T-helper 1 cell treated with Interleukin-12 subunit alpha and Interleukin-12 subunit beta and Interleukin-4 antibody, amounts not matched to agents 30 μg/mL and 1 μg/mL, for 36 hours (primary cell): ENCODE results near the gene MEF2D.
A peak's percentile ranks its signal among the peaks of the same experiment; 100 is the strongest.

Experiments
- H3K27ac Mint-ChIP-seq: one replicate; pipeline ENCODE4 v1.8.0; 2021; ENCODE audit warnings: mild to moderate bottlenecking, mixed read lengths
- H3K27me3 Mint-ChIP-seq: one replicate; pipeline ENCODE4 v1.8.0; 2021; ENCODE audit warnings: low read depth, mixed read lengths
- H3K36me3 Mint-ChIP-seq: one replicate; pipeline ENCODE4 v1.8.0; 2021; ENCODE audit warnings: low read depth, mixed read lengths
- H3K4me1 Mint-ChIP-seq: one replicate; pipeline ENCODE4 v1.8.0; 2021; ENCODE audit warnings: low read depth, mixed read lengths
- H3K4me3 Mint-ChIP-seq: one replicate; pipeline ENCODE4 v1.8.0; 2021; ENCODE audit warnings: mild to moderate bottlenecking, moderate library complexity, mixed read lengths
- H3K9me3 Mint-ChIP-seq: one replicate; pipeline ENCODE4 v1.8.0; 2021; ENCODE audit warnings: mixed read lengths

Gene MEF2D

DNA sequence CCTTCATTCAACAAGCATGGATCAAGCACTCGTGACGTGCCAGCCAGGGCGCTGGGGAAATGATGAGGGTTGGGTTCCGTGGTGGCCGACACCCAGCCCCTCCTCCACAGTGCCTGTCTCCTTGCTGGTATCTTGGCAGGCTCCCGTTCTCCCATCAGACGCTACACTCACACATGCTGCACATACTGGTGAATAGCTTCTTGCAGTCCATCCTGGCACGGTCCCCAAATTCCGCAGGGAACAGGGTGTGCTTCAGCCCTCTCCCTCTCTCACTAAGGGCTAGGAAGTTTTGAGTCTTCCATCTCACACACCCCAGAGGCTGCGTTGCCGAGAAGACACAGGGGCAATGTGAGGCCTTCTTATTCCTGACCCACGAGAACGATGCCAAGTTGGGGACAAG lies 10.1 kb upstream of the MEF2D start:
- H3K4me1 Mint-ChIP-seq = peaks cover 35% of the 10 kb centered on the region
- no peaks in the 10 kb centered on the region for H3K36me3 Mint-ChIP-seq
- no peaks in the 10 kb centered on the region for H3K9me3 Mint-ChIP-seq
- H3K27ac Mint-ChIP-seq = no peak overlapping the region
- H3K27me3 Mint-ChIP-seq = peaks cover 3% of the 10 kb centered on the region
- no peak overlapping the region for H3K4me3 Mint-ChIP-seq

DNA sequence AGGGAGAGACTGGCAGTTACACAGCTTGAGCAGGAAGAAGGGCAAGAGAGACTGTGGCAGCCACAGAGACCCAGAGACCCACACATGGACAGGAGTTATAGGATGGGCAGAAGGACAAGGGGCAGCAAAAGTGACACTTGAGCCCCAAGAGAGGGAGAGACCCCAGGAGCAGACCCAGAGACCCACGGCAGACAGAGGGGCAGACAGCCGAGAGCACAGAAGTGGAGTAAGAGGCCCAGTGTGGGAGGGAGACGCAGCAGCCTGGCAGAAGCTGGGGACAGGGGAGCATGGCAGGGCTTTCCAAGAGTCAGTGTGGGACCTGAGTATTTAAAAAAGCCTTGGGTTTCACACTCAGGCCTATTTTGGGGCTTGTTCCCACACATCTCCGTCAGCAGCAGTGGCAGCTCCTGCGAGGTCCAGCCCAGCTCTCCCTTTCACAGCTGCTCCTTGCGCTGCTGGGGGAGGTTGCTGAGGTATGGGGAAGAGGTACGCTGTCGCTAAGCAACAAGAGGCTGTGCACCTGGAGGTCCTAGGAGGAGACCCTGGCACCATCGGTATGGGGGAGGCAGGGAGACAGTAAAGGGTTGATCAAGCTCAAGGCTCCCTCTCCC lies 9.0 kb upstream of the MEF2D start:
- Mint-ChIP-seq H3K4me3 (no peak overlapping the region), H3K36me3 (no peaks in the 10 kb centered on the region), H3K27ac (no peak overlapping the region), H3K4me1 (peaks cover 44% of the 10 kb centered on the region), H3K9me3 (no peaks in the 10 kb centered on the region), H3K27me3 (peaks cover 3% of the 10 kb centered on the region)

DNA sequence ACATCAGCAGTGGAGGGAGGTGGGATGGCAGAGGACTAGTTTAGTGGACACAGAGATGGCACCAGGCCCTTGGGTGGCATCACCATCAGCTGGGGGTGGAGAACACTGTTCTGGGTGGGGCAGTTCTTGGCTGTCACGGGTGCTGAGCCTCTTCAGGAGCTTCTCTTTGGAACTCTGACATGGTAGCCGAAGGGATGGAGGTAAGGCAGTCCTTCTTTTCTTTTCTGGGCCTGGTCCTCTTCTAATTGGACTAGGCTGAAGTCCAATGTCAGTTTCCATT lies 8.3 kb upstream of the MEF2D start:
- H3K9me3 Mint-ChIP-seq = no peaks in the 10 kb centered on the region
- H3K36me3 Mint-ChIP-seq = no peaks in the 10 kb centered on the region
- H3K27me3 Mint-ChIP-seq = peaks cover 3% of the 10 kb centered on the region
- H3K4me1 Mint-ChIP-seq = peaks cover 50% of the 10 kb centered on the region
- H3K4me3 Mint-ChIP-seq = no peak overlapping the region
- H3K27ac Mint-ChIP-seq = peak overlapping the region; percentile 83

DNA sequence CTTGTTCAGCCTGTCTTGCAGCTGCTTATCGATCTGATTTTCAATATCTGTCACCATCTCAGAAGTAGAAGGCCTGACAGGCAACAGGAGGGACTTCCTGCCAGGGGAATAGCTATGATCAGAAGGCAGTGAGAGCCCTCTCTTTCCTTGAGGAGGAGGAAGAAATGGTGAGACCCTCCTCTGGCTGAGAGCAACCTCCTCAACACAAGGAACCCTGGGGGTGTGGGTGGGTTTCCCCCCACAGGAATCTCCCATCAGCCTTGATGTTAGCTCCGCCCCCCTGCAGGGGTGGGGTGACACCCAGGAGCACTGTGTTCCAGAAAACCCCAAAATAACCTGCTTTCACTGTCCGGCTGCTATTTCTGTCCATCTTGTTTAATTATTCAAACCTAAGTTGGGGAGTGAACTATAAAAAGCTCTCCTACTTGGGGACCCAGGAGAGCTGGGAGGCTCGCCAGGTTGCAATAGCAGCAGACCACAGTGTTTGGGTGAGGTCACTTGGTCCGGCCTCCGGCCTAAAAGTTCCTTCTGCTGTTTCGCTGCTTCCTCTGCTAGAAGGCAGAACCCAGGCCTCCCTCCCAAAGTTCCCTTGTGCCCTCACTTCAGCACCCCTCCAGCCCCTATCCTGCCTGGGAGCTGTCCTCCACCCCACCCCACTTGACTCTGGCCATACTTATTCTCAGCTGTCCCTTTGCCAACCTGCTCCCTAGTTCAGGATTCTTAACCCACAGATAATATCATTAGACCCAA lies 7.8 kb upstream of the MEF2D start:
- Mint-ChIP-seq H3K27me3 (peaks cover 3% of the 10 kb centered on the region), H3K36me3 (peaks cover under 1% of the 10 kb centered on the region), H3K27ac (peak overlapping the region; percentile 83)

DNA sequence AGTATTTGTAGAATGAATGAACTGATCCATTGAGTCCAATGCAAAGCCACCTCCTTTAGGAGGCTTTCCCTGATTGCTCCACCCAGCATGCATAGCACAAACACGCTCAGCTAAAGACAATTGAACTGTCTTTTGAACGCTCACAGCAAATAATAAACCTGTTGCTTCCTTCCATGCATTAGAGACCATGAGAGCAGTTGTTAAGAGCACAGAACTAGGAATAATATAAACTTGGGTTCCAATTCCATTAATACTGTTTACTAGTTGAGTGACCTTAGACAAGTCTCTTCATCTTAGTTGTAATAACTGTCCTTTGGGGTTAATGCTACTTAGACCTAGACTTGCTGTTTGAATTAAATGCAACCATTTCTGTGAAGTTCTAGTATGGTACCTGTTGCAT lies 5.9 kb upstream of the MEF2D start:
- peaks cover 3% of the 10 kb centered on the region for H3K27me3 Mint-ChIP-seq
- peak overlapping the region; percentile 96 for H3K27ac Mint-ChIP-seq
- no peaks in the 10 kb centered on the region for H3K9me3 Mint-ChIP-seq
- H3K4me3 Mint-ChIP-seq = no peak overlapping the region
- H3K36me3 Mint-ChIP-seq = peaks cover 2% of the 10 kb centered on the region
- H3K4me1 Mint-ChIP-seq = peaks cover 66% of the 10 kb centered on the region

More for the DNA sequence above, 7.8 kb upstream of the MEF2D start:
- H3K4me3 Mint-ChIP-seq = peak overlapping the region; percentile 62
- H3K9me3 Mint-ChIP-seq = no peaks in the 10 kb centered on the region
- peaks cover 54% of the 10 kb centered on the region for H3K4me1 Mint-ChIP-seq

DNA sequence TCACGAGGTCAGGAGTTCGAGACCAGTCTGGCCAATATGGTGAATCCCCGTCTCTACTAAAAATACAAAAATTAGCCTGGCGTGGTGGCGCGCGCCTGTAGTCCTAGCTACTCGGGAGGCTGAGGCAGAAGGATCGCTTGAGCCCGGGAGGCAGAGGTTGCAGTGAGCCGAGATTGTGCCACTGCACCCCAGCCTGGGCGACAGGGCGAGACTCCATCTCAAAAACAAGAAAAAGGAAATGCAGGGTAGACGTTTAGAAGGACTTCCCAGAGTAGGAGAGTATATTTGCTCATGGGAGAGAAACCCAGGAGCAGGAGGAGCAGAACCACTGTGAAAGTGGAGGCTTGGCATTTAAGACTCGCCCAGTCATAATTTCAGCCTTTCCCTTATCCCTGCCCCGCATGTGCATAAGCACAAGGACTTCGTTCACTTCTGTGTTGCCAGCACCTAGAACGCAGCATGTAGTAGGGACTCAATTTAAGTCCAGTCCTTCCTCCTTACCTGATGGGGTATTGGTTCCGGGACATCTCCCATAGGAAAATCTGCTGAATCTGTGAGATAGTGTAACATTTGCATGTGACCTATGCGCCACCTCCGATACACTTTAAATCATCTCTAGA lies 5.2 kb upstream of the MEF2D start:
- Mint-ChIP-seq H3K4me1 (peaks cover 67% of the 10 kb centered on the region), H3K27ac (peak overlapping the region; percentile 96), H3K36me3 (peaks cover 2% of the 10 kb centered on the region), H3K9me3 (no peaks in the 10 kb centered on the region), H3K27me3 (peaks cover 3% of the 10 kb centered on the region), H3K4me3 (peak overlapping the region; percentile 76)

DNA sequence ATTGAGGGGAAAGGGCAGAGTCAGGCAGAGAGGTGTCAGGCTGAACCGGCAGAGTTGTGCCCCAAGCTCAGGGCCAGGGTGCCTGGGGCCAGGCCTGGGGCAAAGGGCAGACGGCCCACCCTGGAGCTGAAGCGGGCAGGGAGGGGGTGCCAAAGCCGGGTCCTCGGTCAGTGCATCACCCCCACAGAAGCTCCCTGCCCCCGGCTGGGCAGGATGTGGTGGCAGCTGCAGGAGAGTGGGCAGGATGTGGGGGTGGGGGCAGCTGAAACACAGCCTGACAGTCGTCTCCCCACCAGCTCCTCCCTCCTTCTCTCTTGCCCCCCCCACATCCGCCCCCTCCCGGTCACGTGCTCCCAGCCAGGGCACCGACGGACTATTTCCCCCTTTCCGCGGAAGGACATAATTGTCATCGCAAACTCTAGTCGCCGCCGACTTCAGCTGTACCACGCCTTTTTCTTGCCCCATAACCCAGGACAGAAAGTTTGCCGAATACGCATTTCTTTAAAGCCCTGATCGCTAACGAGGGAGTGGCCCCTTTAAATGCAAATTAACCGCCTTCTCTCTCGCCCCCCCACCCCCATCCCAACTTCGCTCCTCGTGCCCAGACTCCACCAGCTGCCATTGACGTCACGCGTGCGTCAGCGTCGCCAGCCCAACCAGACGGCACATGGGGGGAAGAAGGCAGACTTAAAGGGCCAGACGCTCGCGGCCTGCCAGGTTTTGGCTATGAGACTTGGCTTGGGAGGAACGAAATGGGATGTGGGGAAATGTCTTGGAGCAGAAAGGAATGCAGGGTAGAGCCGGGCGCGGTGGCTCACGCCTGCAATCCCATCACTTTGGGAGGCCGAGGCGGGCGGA lies 4.5 kb upstream of the MEF2D start:
- Mint-ChIP-seq H3K4me3 (peak overlapping the region; percentile 79), H3K27me3 (peaks cover 2% of the 10 kb centered on the region), H3K27ac (peak overlapping the region; percentile 96)

DNA sequence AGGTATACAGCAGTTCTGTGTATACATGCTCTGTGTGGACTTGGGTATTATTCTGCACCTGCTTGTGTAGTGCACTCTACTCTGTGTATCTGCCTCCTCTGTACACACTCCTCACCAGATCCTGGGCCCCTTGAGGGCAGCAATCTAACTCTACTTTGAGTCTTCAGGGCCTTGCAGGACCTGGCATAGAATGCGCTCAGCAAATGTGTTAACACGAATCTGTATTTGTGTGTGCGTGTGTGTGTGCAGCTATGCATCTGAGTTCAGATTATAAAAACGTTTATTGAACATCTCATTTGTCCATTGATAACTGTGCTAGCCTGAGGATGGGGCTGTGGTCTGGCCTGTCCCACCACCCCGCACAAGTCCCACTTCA lies 3.9 kb upstream of the MEF2D start:
- Mint-ChIP-seq H3K4me3 (peak overlapping the region; percentile 79), H3K27me3 (no peaks in the 10 kb centered on the region), H3K9me3 (no peaks in the 10 kb centered on the region), H3K4me1 (peaks cover 64% of the 10 kb centered on the region), H3K36me3 (peaks cover 2% of the 10 kb centered on the region), H3K27ac (peak overlapping the region; percentile 96)

More for the DNA sequence above, 4.5 kb upstream of the MEF2D start:
- peaks cover 2% of the 10 kb centered on the region for H3K36me3 Mint-ChIP-seq
- H3K4me1 Mint-ChIP-seq = peaks cover 65% of the 10 kb centered on the region
- no peaks in the 10 kb centered on the region for H3K9me3 Mint-ChIP-seq

DNA sequence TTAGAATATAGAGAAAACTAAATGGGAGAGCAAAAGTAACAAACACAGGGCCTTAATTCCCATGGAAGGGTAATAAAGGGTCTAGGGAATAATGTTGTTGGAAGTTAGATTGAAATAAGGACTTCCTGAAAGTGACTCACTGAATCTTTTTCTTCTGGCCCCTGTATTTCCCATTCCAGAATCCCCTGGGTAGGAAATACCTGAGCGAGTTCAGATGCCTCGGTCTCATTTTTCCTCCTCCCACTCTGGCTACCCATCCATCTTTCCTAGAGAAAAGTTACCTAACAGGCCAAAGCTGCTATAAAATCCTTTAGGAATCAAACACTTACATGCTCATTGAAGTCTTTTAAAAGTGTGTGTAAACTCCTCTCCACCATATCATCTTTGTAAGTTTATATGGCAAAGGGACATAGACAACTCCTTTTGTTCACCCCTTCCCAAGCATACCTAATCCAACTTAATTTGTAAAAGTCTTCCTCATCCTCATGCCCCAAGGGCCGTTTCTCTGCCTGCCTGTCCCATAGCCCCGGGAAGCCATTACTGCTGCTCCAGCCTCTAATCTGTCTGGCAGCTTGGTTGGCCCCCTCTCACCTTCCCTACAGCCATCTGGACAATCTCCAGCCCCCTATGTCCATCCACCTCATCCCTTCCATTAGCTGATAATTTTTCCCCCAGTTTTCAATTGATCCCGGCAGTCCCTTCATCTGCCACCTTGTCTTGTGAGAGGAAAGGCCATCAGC lies 3.3 kb upstream of the MEF2D start:
- Mint-ChIP-seq H3K4me1 (peaks cover 65% of the 10 kb centered on the region), H3K9me3 (no peaks in the 10 kb centered on the region), H3K4me3 (peak overlapping the region; percentile 79), H3K27ac (peak overlapping the region; percentile 96), H3K27me3 (no peaks in the 10 kb centered on the region), H3K36me3 (peaks cover 4% of the 10 kb centered on the region)

DNA sequence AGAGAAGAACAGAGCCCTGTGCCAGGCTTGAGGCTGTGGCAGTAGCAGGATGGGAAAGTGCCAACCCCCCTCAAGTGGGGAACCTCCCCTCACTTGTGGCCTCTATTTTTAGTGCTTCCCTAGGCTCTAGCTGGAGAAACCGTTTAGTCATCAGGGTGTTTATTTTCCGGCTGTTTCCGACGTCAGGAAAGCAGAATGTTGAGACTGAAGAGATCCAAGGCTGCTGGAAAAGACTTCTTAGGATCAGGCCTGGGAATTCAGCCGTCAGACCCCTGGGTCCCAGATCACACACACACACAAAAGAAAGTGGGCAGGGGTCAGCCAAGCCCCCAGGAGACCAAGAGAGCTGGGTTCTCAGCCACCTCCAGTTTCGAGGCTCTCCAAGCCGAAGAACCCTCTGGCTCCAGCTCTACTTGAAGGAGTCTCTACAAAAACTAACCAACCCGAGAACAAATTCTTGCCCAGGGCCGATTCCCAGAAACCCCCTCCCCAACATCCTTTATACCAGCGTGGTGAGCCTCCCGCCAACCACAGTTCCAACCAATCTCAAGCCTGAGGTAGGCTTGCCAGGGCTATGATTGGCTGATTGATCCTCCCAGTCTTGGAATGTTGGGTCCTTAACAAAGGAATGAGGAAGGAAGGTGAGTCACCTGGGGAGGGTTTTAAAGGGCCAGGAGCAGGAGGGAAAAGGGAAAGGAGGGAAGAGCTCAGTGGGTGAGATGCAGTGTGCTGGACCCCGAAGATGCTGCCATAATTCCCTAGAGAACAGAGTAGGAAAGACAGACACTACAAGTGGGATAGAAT lies 2.5 kb upstream of the MEF2D start:
- Mint-ChIP-seq H3K27ac (peak overlapping the region; percentile 96), H3K4me3 (peak overlapping the region; percentile 30), H3K4me1 (peaks cover 63% of the 10 kb centered on the region)

DNA sequence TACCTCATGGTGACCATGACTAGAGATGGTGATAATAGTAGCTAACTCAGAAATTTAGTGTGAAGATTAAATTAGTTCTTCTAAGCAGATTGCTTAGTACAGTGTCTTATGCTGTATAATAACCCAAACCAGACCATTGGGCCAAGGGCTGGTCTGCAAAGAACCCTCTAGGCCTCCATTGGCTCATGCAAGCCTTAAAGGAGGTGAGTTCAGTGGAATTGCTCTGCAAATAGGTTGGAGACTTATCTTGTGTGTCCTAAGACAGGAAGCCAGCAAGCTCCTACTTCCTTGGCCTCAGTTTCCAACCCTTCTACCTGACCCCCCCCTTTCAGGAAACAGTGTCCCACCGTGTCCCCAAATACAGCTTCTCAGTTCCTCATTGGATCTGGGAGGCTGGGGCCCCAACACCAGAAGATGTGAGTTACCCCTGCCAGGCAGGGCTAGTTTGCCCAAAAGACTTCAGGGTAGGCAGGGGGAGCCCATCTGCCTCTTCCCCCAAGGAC lies 1.9 kb upstream of the MEF2D start:
- Mint-ChIP-seq H3K4me1 (peaks cover 64% of the 10 kb centered on the region), H3K36me3 (peaks cover 10% of the 10 kb centered on the region), H3K27ac (peak overlapping the region; percentile 96), H3K4me3 (peak overlapping the region; percentile 73), H3K27me3 (no peaks in the 10 kb centered on the region), H3K9me3 (no peaks in the 10 kb centered on the region)

More for the DNA sequence above, 2.5 kb upstream of the MEF2D start:
- Mint-ChIP-seq H3K36me3 (peaks cover 6% of the 10 kb centered on the region), H3K27me3 (no peaks in the 10 kb centered on the region), H3K9me3 (no peaks in the 10 kb centered on the region)

DNA sequence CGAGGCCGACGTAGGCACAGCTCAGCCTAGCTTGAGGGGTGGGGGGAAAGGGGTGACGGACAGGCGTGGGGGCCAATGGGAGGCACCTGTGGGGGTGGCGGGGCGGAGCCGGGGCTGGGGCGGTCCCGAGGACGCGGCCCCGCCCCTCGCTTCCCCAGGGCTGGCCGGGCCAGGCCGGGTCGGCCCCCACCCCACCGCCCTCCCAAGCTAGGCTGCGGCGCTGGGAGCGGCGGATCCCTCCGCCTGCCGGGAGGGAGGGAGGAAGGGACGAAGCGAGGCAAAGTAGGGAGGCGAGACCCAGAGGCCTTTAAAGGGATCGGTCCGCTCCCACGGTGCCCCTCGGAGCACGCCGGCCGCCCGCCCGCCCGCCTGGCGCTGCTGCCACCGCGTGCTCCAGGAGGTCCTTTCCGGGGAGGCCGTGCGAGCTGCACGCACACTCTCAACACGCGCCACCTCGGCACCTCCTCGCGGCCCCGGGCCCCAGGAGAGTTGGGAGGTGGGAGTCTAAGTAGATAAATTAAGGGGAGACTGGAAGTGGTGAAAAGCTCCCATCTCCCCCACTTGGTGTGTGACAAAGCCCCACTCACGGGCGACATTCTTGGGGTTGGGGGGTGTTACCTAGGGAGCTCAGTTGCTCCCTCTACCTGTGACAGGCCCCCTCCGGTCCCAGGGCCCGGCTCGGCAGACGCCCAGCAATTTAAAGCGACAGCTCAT lies 375 bp upstream of the MEF2D start:
- H3K27ac Mint-ChIP-seq = peak overlapping the region; percentile 96

More for the DNA sequence above, 375 bp upstream of the MEF2D start:
- H3K36me3 Mint-ChIP-seq = peaks cover 17% of the 10 kb centered on the region
- H3K4me1 Mint-ChIP-seq = peaks cover 70% of the 10 kb centered on the region
- H3K4me3 Mint-ChIP-seq = peak overlapping the region; percentile 91
- no peaks in the 10 kb centered on the region for H3K27me3 Mint-ChIP-seq
- no peaks in the 10 kb centered on the region for H3K9me3 Mint-ChIP-seq
